IMR-90 (cell line): ENCODE measurements around the gene ARHGEF18.

Experiments
- BHLHE40 ChIP-seq: fragments of 150-350 bp; IDR thresholded peaks from 2 replicates; pipeline ENCODE4 v1.6.1; 2016; ENCODE audit warnings: mild to moderate bottlenecking, low read depth, low read length
- CEBPB ChIP-seq: IDR thresholded peaks from 2 replicates; pipeline ENCODE4 v1.6.1; 2012; ENCODE audit warnings: low read depth, low read length, improper control_type of control experiment
- CHD1 ChIP-seq: IDR thresholded peaks from 2 replicates; pipeline ENCODE4 v1.6.1; 2012; ENCODE audit warnings: low read depth, low read length, improper control_type of control experiment
- CTCF ChIP-seq: conservative IDR thresholded peaks from 2 replicates; pipeline ENCODE4 v1.5.1; 2012; ENCODE audit warnings: mild to moderate bottlenecking, low read depth, low read length, improper control_type of control experiment
- ELK1 ChIP-seq: fragments of 150-350 bp; IDR thresholded peaks from 2 replicates; pipeline ENCODE4 v1.6.1; 2016; ENCODE audit warnings: low read depth, mild to moderate bottlenecking, low read length, moderate library complexity, borderline replicate concordance
- FOS ChIP-seq: fragments of 150-350 bp; IDR thresholded peaks from 2 replicates; pipeline ENCODE4 v1.6.1; 2016; ENCODE audit warnings: low read depth, low read length
- MAFK ChIP-seq: IDR thresholded peaks from 2 replicates; pipeline ENCODE4 v1.6.1; 2012; ENCODE audit warnings: low read depth, low read length, improper control_type of control experiment
- MAZ ChIP-seq: IDR thresholded peaks from 2 replicates; pipeline ENCODE4 v1.6.1; 2012; ENCODE audit warnings: low read depth, mild to moderate bottlenecking, low read length, improper control_type of control experiment, moderate library complexity, borderline replicate concordance
- MXI1 ChIP-seq: IDR thresholded peaks from 2 replicates; pipeline ENCODE4 v1.6.1; 2012; ENCODE audit warnings: low read depth, mild to moderate bottlenecking, low read length, moderate library complexity, borderline replicate concordance
- POLR2A ChIP-seq: IDR thresholded peaks from 2 replicates; pipeline ENCODE4 v1.6.1; 2012; ENCODE audit warnings: mild to moderate bottlenecking, low read depth, low read length
- RAD21 ChIP-seq: IDR thresholded peaks from 2 replicates; pipeline ENCODE4 v1.6.1; 2012; ENCODE audit warnings: low read length, improper control_type of control experiment
- RCOR1 ChIP-seq: IDR thresholded peaks from 2 replicates; pipeline ENCODE4 v1.6.1; 2012; ENCODE audit warnings: mild to moderate bottlenecking, low read length, improper control_type of control experiment; ENCODE audit not compliant: insufficient replicate concordance
- RFX5 ChIP-seq: IDR thresholded peaks from 2 replicates; pipeline ENCODE4 v1.8.0; 2012; ENCODE audit warnings: low read depth, mild to moderate bottlenecking, low read length, moderate library complexity
- USF2 ChIP-seq: fragments of 150-350 bp; IDR thresholded peaks from 2 replicates; pipeline ENCODE4 v1.6.1; 2017; ENCODE audit warnings: mild to moderate bottlenecking, antibody characterized with exemption, low read length, low read depth

GRCh38 chr19:7377196-7377595 lies 28.5 kb downstream of the ARHGEF18 start:
- no peak for TF ChIP-seq POLR2A
- TF ChIP-seq CTCF: no peak
- no peak for TF ChIP-seq RFX5
- TF ChIP-seq FOS: no peak
- TF ChIP-seq RAD21: no peak
- TF ChIP-seq CHD1: no peak
- no peak for TF ChIP-seq CEBPB
- no peak for TF ChIP-seq MXI1
- TF ChIP-seq MAFK: no peak
- TF ChIP-seq USF2: no peak
- no peak for TF ChIP-seq BHLHE40
- TF ChIP-seq ELK1: no peak
- no peak for TF ChIP-seq RCOR1
- TF ChIP-seq MAZ: no peak
